Measurements from ENCODE around the gene ANKRD39. TPM values are rescaled to one million over a fixed set of nuclear protein-coding genes. Genes with fewer than 3 reads are reported as not detected.

ANKRD39 gene
- total RNA-seq, 4 donors from 2014 or later, result 13.3 to 20.4 (median 17.1) TPM

GRCh38 chr2:96801005-96801785, 56.6 kb downstream of the ANKRD39 start:
- 17 to 50% methylated on average over 2 to 4 of the region's 15 CpGs for WGBS, 2 donors (ENCODE audit: low coverage in 1 of 2)
- peaks cover 0 to 59% of the 10 kb centered on the region in 2 donors for H3K36me3 ChIP-seq

GRCh38 chr2:96800061-96801004, 57.5 kb downstream of the ANKRD39 start:
- Histone ChIP-seq H3K27me3 (no peaks in the 10 kb centered on the region), H3K4me1 (peaks cover 0 to 9% (median 0%) of the 10 kb centered on the region in 3 donors), H3K36me3 (peaks cover 0 to 59% of the 10 kb centered on the region in 2 donors), H3K4me3 (no peak overlapping the region), H3K27ac (no peak overlapping the region), H3K9me3 (no peaks in the 10 kb centered on the region)
- 83 to 100% methylated on average over 2 to 5 of the region's 27 CpGs for WGBS, 2 donors (ENCODE audit: low coverage in 1 of 2)
- ATAC-seq, result no peak
- TF ChIP-seq EP300 (IDR thresholded peaks at IDR 0.05) (no peak), POLR2AphosphoS5 (IDR thresholded peaks at IDR 0.05) (no peak), POLR2A (IDR thresholded peaks at IDR 0.05) (no peak)
- TF ChIP-seq, protein P1, sequence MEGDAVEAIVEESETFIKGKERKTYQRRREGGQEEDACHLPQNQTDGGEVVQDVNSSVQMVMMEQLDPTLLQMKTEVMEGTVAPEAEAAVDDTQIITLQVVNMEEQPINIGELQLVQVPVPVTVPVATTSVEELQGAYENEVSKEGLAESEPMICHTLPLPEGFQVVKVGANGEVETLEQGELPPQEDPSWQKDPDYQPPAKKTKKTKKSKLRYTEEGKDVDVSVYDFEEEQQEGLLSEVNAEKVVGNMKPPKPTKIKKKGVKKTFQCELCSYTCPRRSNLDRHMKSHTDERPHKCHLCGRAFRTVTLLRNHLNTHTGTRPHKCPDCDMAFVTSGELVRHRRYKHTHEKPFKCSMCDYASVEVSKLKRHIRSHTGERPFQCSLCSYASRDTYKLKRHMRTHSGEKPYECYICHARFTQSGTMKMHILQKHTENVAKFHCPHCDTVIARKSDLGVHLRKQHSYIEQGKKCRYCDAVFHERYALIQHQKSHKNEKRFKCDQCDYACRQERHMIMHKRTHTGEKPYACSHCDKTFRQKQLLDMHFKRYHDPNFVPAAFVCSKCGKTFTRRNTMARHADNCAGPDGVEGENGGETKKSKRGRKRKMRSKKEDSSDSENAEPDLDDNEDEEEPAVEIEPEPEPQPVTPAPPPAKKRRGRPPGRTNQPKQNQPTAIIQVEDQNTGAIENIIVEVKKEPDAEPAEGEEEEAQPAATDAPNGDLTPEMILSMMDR (IDR thresholded peaks at IDR 0.05), result no peak

More at GRCh38 chr2:96801005-96801785, 56.6 kb downstream of the ANKRD39 start:
- TF ChIP-seq POLR2A (IDR thresholded peaks at IDR 0.05) (no peak), POLR2AphosphoS5 (IDR thresholded peaks at IDR 0.05) (peak; percentile 39)
- TF ChIP-seq, protein P1 (IDR thresholded peaks at IDR 0.05), result peak in 3 of 4 experiments; percentile 81 to 93 (median 85)
- peaks cover 0 to 9% (median 0%) of the 10 kb centered on the region in 3 donors for H3K4me1 ChIP-seq
- H3K27me3 ChIP-seq, result no peaks in the 10 kb centered on the region
- no peak overlapping the region for H3K27ac ChIP-seq
- no peaks in the 10 kb centered on the region for H3K9me3 ChIP-seq
- peak; percentile 86 for ATAC-seq
- H3K4me3 ChIP-seq, result no peak overlapping the region

DNA sequence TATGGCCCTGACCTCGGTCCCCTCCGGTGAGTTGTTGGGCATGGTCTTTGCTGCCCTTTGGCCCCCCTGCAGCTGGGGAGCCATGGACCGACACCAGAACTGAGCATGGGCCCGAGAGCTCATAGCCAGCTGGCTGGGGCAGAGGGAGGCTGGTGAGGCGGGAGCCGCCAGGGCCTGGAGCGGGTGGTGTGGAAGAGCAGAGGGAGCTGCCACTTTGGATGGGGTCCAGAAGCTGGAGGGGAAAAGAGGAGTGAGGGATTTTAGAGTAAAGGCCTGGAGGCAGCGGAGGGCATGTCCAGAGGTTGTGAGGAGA, 58.2 kb downstream of the ANKRD39 start:
- H3K36me3 ChIP-seq, result peaks cover 0 to 57% of the 10 kb centered on the region in 2 donors
- H3K4me3 ChIP-seq, result no peak overlapping the region
- ATAC-seq, result no peak
- no peak overlapping the region for H3K27ac ChIP-seq
- TF ChIP-seq POLR2A (IDR thresholded peaks at IDR 0.05), result no peak
- TF ChIP-seq EP300 (IDR thresholded peaks at IDR 0.05), result no peak
- no peak for TF ChIP-seq POLR2AphosphoS5 (IDR thresholded peaks at IDR 0.05)
- TF ChIP-seq, protein P1 (IDR thresholded peaks at IDR 0.05), result no peak
- WGBS, 2 donors (ENCODE audit: low coverage in 1 of 2), result 80 to 88% methylated on average over 1 to 5 of the region's 8 CpGs
- H3K9me3 ChIP-seq, result no peaks in the 10 kb centered on the region
- peaks cover 0 to 9% (median 0%) of the 10 kb centered on the region in 3 donors for H3K4me1 ChIP-seq
- no peaks in the 10 kb centered on the region for H3K27me3 ChIP-seq

- TF ChIP-seq, protein P1 (IDR thresholded peaks at IDR 0.05), result no peak
- TF ChIP-seq EP300 (IDR thresholded peaks at IDR 0.05) (no peak), POLR2A (IDR thresholded peaks at IDR 0.05) (no peak), POLR2AphosphoS5 (IDR thresholded peaks at IDR 0.05) (no peak)
- 84 to 90% methylated on average over 4 to 8 of the region's 23 CpGs for WGBS, 2 donors (ENCODE audit: low coverage in 1 of 2)
- H3K9me3 ChIP-seq, result no peaks in the 10 kb centered on the region
- H3K27me3 ChIP-seq, result no peaks in the 10 kb centered on the region
- H3K36me3 ChIP-seq, result peaks cover 0 to 51% of the 10 kb centered on the region in 2 donors
- ATAC-seq, result no peak
- no peak overlapping the region for H3K27ac ChIP-seq
- H3K4me3 ChIP-seq, result no peak overlapping the region
- peaks cover 0 to 9% (median 0%) of the 10 kb centered on the region in 3 donors for H3K4me1 ChIP-seq
These were observed 58.8 kb downstream of the ANKRD39 start for GRCh38 chr2:96798733-96799622.

Small RNAs within 50 kb of the gene (small RNA-seq; reads per million reads assigned to genes)
- gene MIR3127, result 0.18 to 2.5 (median 0.71) reads per million in 4 donors

Other genes with a start within 250 kb of the ANKRD39 start
- 10 to 100 TPM; 50.9 to 66.7 (median 60.6) TPM for gene KANSL3, start 219.7 kb downstream of the ANKRD39 start, total RNA-seq
- gene FER1L5, start 215.3 kb downstream of the ANKRD39 start, total RNA-seq, result not detected
- 10 to 100 TPM; 18.1 to 22.9 (median 21.5) TPM for gene LMAN2L, start 118.0 kb downstream of the ANKRD39 start, total RNA-seq
- gene CNNM4, start 97.1 kb downstream of the ANKRD39 start, total RNA-seq, result 1 to 10 TPM; 2.7 to 6.1 (median 5.5) TPM
- 10 to 100 TPM; 10.4 to 21.6 (median 18.9) TPM for gene CNNM3, start 41.7 kb downstream of the ANKRD39 start, total RNA-seq
- gene ANKRD23, start 14.0 kb downstream of the ANKRD39 start, total RNA-seq, result 1 to 10 TPM; 1.2 to 4.9 (median 3.1) TPM
- 10 to 100 TPM; 58.7 to 66.6 (median 62.8) TPM for gene SEMA4C, start 12.1 kb upstream of the ANKRD39 start, total RNA-seq
- gene FAM178B, start 128.6 kb upstream of the ANKRD39 start, total RNA-seq, result 1 to 10 TPM in 1 of 4 donors, not detected in 3; 2.5 TPM
- 10 to 100 TPM; 12.1 to 26.1 (median 15.0) TPM for gene FAHD2B, start 236.9 kb upstream of the ANKRD39 start, total RNA-seq

Measured in gastroesophageal sphincter (tissue), 4 donors.